Stimulated activated CD4-positive, alpha-beta T cell treated with anti-CD3 and anti-CD28 coated beads, Interleukin-2, amount 100 ng/mL, for 4 hours (primary cell): Measurements from ENCODE around the gene DBH.

ENCODE experiments used
- DNase-seq: peaks from one replicate; pipeline ENCODE4 v3.0.0-alpha.2; 2020; ENCODE audit warnings: low read depth

Gene DBH

GRCh38 chr9:133604856-133605255 is 31.3 kb upstream of the DBH start:
- DNase-seq: no peak

DNA sequence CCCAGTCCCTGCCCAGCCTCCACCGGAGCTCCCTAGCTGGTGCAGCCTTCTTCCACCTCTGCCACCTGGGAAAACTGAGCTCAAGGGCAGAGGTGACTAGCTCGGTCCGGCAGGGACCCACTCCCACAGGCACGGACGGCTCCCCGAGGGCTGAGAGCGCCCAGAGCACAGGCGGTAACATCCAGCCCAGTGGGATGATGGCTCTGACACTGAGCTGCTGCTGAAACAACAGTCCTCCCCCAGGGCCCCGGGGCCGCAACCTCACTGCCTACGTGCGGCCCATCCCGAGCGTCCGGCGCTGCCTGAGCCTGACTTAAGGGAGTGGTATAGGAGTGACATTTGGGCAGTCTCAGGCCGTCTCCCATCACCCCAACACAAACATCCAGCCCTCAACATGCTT is 30.7 kb upstream of the DBH start:
- no peak for DNase-seq

DNA sequence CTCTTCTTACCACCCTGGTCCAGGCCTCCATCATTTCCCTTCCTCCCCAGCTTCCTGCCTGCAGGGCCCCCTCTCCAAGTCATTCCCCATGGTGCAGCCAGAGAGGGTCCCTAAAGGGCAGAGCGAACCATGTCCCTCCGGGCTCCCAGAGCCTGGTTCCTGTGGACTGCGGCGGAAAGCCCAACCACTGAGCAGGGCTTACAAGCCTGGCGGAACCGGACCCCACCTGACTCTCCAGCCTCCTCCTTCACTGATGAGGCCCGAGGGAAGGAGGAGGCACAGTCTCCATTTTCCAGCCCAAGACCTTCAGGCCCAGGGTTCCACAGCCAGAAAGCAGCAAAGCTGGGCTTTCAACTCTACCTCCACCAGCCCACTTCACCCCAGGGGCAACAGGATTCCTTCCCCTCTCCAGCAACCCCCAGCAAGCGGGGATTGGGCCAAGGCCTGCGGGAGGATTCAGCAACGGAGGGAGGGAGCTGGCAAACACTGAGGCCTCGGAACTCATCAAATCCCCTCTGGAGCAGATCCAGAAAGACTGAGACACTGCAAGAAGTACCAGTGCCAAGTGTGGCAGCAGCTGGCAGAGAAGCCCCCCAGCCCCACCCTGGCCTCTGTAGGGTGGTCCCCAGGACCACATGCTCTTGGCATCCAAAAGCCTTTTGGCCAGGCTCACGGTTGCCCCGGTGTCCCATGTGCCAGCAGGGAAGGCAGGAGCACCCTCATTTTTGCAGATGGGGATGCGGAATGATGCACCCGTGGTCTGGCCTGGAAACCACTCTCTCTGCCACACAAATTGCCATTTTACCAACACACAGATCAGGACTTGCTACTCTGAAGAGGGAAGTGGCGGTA is 30.1 kb upstream of the DBH start:
- no peak for DNase-seq

- no peak for DNase-seq
Observed at GRCh38 chr9:133606708-133607025, 29.5 kb upstream of the DBH start.

- no peak for DNase-seq
Observed at GRCh38 chr9:133607381-133607780, 28.8 kb upstream of the DBH start.

DNA sequence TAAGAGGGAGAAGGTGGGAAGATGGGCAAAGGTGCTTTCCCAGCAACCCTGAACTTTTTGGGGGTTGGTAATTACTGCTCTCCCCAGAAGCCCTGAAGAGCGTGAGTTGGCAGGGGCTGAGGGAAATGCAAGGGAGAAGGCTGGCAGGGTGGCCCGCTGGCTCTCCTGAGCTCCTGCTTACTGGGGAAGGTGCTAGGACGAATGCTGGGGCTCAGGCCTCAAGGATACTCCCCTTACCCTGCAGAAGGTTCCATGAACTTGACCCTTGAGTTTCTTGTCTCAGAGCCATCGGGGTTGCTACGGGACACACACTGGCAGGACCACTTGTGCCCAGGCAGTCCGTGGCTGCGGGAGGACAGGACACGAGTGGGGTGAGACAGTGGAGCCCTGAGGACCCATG is 28.2 kb upstream of the DBH start:
- DNase-seq: no peak

GRCh38 chr9:133608382-133608781 is 27.8 kb upstream of the DBH start:
- DNase-seq: no peak

- no peak for DNase-seq
Observed at GRCh38 chr9:133608889-133609288, 27.3 kb upstream of the DBH start.

- DNase-seq: no peak
Observed at GRCh38 chr9:133609311-133610098, 26.7 kb upstream of the DBH start, which contains the start of gene FAM163B. Gene FAM163B, minus strand, starts transcription at chr9:133609389. Its CDS starts 29,166 bp downstream, at chr9:133580223.

- DNase-seq: no peak
Observed at GRCh38 chr9:133610845-133611244, 25.3 kb upstream of the DBH start.

GRCh38 chr9:133612051-133612450 is 24.1 kb upstream of the DBH start:
- DNase-seq: no peak

DNA sequence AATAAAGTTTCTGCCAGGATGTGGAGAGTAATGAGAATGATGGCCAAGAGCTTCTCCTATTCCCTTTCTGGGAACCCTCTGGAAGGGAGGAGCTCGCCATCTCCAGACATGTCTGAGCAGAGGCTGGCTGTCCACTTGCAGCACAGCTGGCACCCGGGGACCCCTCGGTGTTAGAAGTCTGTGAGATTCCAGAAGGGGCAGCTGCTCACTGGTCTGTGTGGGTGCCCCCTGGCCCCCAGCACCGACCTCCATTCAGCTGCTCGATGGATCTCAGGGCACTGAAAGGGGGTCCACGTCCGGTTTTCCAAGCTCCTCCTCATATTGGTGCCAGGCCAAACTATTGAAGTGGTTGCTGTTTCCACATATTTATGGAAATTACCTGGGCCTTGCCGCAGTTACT is 23.3 kb upstream of the DBH start:
- no peak for DNase-seq

DNA sequence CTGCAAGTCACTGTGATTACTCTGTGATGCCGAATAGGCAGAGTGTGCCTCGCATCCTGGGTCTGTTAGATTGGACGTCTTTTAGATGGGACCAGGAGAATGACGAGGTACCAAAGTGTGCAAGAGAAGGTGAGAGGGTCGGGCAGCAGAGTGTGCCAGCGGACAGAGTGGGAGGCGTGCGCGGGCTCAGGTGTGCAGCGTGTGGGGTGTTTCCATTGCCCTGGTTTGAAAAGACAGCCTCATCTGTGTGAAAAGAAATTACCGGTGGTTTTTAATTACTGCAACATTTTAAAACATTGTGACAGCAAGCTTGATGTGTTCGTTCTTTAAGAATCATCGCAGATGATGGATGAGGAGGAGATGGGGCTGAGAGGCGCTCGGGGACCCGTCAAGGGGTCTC is 22.7 kb upstream of the DBH start:
- no peak for DNase-seq

- DNase-seq: no peak
Observed at GRCh38 chr9:133614056-133614455, 22.1 kb upstream of the DBH start.

DNA sequence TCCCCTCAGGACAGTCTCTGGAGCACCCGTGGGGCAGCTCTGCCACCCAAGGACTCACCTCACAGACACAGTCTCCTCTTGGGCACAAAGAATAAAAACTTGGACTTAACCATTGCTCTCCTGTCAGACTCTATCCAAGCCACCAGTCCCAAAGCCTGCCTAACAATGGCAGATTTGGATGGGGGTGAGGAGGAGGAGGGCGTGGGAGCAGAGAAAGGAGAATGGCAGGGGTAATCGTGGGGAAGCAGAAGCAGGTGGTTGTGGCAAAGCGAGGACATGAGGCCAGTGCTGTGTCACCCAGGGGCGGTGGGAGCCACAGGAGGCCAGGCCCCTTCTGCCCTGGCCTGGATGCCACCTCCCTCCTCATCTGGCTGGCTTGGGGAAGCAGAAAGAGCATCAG is 21.5 kb upstream of the DBH start:
- no peak for DNase-seq

GRCh38 chr9:133615186-133615585 is 21.0 kb upstream of the DBH start:
- no peak for DNase-seq

- DNase-seq: no peak
Observed at GRCh38 chr9:133615606-133616188, 20.5 kb upstream of the DBH start.

DNA sequence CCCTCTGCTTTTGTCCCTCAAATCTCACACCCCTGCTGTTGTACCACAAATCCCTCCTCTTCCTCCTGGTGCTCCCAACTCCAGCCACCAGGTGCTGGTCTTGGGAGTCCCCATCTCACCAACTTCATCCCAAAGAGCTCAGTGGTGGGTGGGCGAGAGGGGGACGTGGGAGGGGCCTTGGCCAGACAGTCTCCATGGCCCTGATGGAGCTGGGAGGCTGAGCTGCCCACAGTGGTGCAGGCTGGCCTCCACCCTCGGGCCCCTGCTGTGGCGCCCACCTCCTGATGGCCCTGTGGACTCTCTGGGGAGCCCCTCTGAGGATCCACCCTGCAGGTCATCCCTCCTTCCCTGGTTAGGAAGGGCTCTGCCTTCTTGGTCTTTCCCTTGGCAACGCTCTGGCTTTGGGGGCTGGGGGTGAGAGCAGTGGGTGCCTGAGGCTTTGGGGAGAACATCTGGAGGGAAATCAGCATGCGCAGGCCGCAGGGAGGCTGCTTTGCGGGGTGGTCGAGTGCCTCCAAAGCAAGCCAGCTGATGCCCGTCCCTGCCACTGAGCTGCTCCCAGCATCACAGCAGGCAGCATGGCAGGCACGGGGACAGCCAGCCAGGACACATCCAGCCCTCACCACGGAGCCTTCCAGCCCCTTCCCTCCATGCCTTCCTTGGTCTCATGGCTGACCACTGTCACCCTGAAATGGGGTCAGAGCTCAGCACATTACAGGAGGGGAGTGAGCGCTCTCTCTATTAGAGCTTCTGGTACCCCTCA is 19.3 kb upstream of the DBH start:
- DNase-seq: no peak

- DNase-seq: no peak
Observed at GRCh38 chr9:133618726-133619125, 17.4 kb upstream of the DBH start.

GRCh38 chr9:133619791-133620190 is 16.4 kb upstream of the DBH start:
- DNase-seq: peak; percentile 50

- DNase-seq: no peak
Observed at GRCh38 chr9:133621725-133622267, 14.4 kb upstream of the DBH start.

DNA sequence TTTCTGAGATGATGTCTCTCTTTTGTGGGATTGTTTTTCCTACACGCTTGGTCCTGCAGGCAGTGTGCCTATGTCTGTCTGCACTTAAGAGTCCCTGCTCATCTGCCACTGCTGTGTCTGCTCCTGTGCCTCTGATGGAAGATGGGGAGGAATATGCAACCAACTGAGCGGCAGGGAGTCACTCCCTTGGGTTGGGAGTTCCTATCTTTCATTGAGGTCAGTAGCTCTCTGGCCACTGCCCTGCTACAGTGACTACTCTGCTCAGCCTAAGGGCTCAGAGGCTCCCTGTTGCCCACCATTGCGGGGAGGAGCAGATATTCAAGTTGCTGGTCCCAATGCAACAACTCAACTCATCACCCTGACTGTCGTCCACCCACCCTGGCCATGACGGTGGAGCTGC is 13.6 kb upstream of the DBH start:
- DNase-seq: no peak
